ENCODE measurements around the gene SNW1.

DNA sequence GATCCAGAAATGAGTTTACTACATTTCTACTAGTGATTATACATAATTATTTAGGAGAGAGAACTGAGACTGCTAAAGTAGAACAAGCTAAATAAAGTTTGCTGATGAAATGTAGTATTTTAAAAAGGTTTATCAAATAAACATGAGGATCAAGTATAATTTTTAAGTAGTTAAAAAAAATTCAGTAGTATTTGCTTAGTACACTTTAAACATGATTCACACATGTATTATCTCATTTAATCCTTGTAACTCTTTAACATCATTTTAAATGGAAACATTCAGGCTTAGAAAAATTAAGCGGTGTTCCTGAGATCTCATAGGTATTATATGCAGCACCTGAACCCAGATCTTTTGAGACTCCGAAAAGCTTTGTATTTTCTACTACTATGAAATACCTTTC, 8.7 kb downstream of the SNW1 start:
- TF ChIP-seq FOXM1 (IDR thresholded peaks at IDR 0.05; ENCODE audit: borderline replicate concordance): no peak
- no peak for TF ChIP-seq ELF4 (IDR thresholded peaks at IDR 0.05)
- TF ChIP-seq BHLHE40 (IDR thresholded peaks at IDR 0.05; ENCODE audit: borderline replicate concordance): no peak
- TF ChIP-seq FOXA1 (IDR thresholded peaks at IDR 0.05): no peak
- TF ChIP-seq SUZ12 (IDR thresholded peaks at IDR 0.05): no peak
